SJCRH30 (cell line): ENCODE data around the gene RFTN1. TPM values are rescaled to one million over a fixed set of nuclear protein-coding genes. Genes with fewer than 3 reads are reported as not detected.
"Not testable (repeated sequence)": the region's sequence is repeated elsewhere in the genome, so short reads cannot be mapped to it uniquely, and the experiment has no call there.

ENCODE experiments used
- DNase-seq, 2 experiments: peaks; one replicate each; pipeline ENCODE4 v3.0.0-alpha.2; 2015 to 2020
- H3K27ac ChIP-seq: fragments of 250-450 bp; sonication (Bioruptor Pico); 2 replicates; pipeline ENCODE4 v1.5.1; 2020; ENCODE audit warnings: mild to moderate bottlenecking, moderate library complexity
- H3K27me3 ChIP-seq: fragments of 250-450 bp; sonication (Bioruptor Pico); 2 replicates; pipeline ENCODE4 v1.5.1; 2020; ENCODE audit warnings: mild to moderate bottlenecking, moderate library complexity
- H3K36me3 ChIP-seq: fragments of 250-450 bp; sonication (Bioruptor Pico); 2 replicates; pipeline ENCODE4 v1.5.1; 2020; ENCODE audit warnings: mild to moderate bottlenecking, moderate library complexity
- H3K4me1 ChIP-seq: fragments of 250-450 bp; sonication (Bioruptor Pico); 2 replicates; pipeline ENCODE4 v1.5.1; 2020; ENCODE audit warnings: mild to moderate bottlenecking, moderate library complexity
- H3K4me3 ChIP-seq: fragments of 250-450 bp; sonication (Bioruptor Pico); 2 replicates; pipeline ENCODE4 v1.5.1; 2020; ENCODE audit warnings: mild to moderate bottlenecking, moderate library complexity
- H3K9me3 ChIP-seq: fragments of 250-450 bp; sonication (Bioruptor Pico); replicated peaks from 2 replicates; pipeline ENCODE4 v1.5.1; 2020; ENCODE audit warnings: mild to moderate bottlenecking, moderate library complexity
- total RNA-seq: library from RNA; depleted of rRNA; stranded (reverse); fragments of >200 nt; shearing (Covaris generic); gene quantifications from 2 replicates; pipeline ENCODE4 v1.2.3, GENCODE V29; 2014

Gene RFTN1
- total RNA-seq, 1 experiment from 2014 or later, result 20.1 TPM

DNA sequence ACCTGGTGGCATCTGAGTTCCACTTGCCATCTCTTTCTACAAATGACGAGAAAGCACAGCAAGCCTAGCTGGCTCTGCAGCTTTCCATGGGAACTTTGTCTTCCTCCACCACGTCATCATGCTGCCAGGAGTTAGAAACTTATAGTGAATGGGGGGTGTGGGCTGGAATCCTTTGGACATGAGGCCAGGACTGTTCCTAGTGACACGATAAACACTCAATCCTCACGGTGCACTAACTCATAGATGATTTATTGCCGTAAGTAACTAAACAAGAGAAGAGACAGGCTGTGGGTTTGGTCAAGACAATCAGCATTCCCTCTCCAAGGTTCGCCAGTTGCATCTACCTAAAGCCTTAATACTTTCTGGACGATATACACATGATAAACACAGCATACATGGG is 197.9 kb downstream of the RFTN1 start:
- Histone ChIP-seq H3K9me3 (no peaks in the 10 kb centered on the region), H3K36me3 (peaks cover 10% of the 10 kb centered on the region; the same call in 1 of the 2 replicates), H3K4me3 (no peak overlapping the region), H3K4me1 (peaks cover 3% of the 10 kb centered on the region; the same call in 1 of the 2 replicates), H3K27ac (no peak overlapping the region), H3K27me3 (no peaks in the 10 kb centered on the region)
- no peak for DNase-seq

DNA sequence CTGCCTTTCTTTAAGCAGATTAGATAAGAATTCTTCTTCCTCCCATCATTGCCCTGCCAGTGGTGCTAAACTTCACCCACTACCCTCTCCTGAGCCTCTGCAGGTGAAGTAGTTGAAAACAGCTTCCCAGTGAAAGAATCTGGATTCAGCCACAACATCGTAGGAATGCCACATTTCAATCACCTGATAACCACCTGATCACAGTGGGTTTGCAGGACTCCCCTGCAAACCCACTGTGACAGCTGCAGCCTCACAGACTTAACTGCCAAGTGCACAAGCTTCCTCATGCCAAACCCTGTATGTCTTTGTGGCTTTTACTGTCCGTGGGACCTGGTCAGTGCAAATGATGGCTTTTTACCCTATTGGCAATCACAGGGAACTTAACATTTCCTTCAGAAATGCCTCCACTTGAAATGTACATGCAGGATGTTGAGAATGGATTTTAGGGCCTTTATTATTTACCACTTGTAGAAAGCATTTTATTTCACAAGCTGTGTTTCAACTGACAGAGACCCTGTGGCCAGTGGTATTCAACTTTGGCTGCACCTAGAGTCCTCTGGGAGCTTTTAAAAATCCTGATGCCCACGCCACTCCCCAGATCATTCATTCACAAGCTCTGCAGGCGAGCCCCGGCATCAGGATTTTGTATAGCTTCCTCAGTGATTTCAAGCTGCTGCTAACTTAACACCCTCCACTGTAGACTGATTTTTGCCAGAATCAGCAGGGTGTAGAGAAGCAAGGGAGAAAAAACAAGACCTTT is 199.4 kb downstream of the RFTN1 start:
- no peaks in the 10 kb centered on the region for H3K27me3 ChIP-seq
- peaks cover 14% of the 10 kb centered on the region; the same call in 1 of the 2 replicates for H3K36me3 ChIP-seq
- no peak for DNase-seq

GRCh38 chr3:16311960-16312451 is 201.5 kb downstream of the RFTN1 start:
- Histone ChIP-seq H3K27ac (no peak overlapping the region), H3K27me3 (no peaks in the 10 kb centered on the region), H3K9me3 (no peaks in the 10 kb centered on the region), H3K36me3 (peaks cover 14% of the 10 kb centered on the region; the same call in 1 of the 2 replicates), H3K4me1 (peaks cover 6% of the 10 kb centered on the region; the same call in 1 of the 2 replicates), H3K4me3 (no peak overlapping the region)
- DNase-seq, result peak in 1 of 2 experiments; percentile 26

More for the DNA sequence above, 199.4 kb downstream of the RFTN1 start:
- Histone ChIP-seq H3K4me3 (no peak overlapping the region), H3K4me1 (peaks cover 4% of the 10 kb centered on the region; the same call in 1 of the 2 replicates), H3K9me3 (no peaks in the 10 kb centered on the region), H3K27ac (no peak overlapping the region)

DNA sequence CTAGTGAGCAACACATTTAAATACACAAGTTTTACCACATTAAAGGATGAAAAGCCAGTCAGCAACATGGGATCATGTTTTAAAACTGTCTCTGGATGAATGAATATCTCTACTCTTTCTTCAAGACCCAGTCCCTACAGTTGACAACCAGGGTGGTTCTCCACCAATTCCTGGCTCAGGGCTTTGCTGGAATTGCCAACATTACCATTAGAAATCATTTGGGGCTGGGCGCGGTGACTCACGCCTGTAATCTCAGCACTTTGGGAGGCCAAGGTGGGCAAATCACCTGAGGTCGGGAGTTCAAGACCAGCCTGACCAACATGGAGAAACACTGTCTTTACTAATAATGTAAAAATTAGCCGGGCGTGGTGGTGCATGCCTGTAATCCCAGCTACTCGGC is 203.0 kb downstream of the RFTN1 start:
- not testable (repeated sequence) for H3K4me1 ChIP-seq, DNase-seq, H3K27me3 ChIP-seq, H3K9me3 ChIP-seq, H3K4me3 ChIP-seq, H3K27ac ChIP-seq, H3K36me3 ChIP-seq

GRCh38 chr3:16309558-16309957 is 203.9 kb downstream of the RFTN1 start:
- H3K4me1 ChIP-seq, result 0 out of 2 replicates have a peak, but pooled peaks cover 3% of the 10 kb centered on the region
- H3K27ac ChIP-seq, result no peak overlapping the region
- DNase-seq, result peak in 1 of 2 experiments; percentile 28
- peaks cover 4% of the 10 kb centered on the region; the same call in 1 of the 2 replicates for H3K36me3 ChIP-seq
- no peaks in the 10 kb centered on the region for H3K9me3 ChIP-seq
- no peaks in the 10 kb centered on the region for H3K27me3 ChIP-seq
- no peak overlapping the region for H3K4me3 ChIP-seq

DNA sequence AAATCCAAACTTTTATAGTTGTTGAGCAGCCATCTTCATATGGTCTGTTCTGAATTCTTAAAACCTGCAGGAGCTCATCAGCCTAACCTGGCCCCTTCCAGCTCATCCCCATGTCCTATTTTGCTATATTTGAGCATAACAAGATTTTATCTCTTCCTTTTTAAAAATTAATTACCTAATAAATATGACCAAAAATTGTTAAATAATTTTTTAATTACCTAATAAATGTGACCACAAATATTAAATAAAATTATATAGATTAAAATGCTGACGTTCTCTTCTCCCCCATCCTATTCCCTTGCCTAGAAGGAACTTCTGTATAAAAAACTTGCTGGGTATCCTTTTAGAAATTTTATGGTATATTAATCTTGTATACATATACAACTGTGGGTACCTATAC is 204.8 kb downstream of the RFTN1 start:
- H3K36me3 ChIP-seq, result peaks cover 4% of the 10 kb centered on the region; the same call in 1 of the 2 replicates
- no peaks in the 10 kb centered on the region for H3K27me3 ChIP-seq
- H3K4me3 ChIP-seq, result no peak overlapping the region
- no peaks in the 10 kb centered on the region for H3K9me3 ChIP-seq
- 0 out of 2 replicates have a peak, but pooled peaks cover 3% of the 10 kb centered on the region for H3K4me1 ChIP-seq
- no peak for DNase-seq
- no peak overlapping the region for H3K27ac ChIP-seq

GRCh38 chr3:16307832-16308531 is 205.5 kb downstream of the RFTN1 start:
- H3K36me3 ChIP-seq, result peaks cover 4% of the 10 kb centered on the region; the same call in 1 of the 2 replicates
- H3K4me3 ChIP-seq, result no peak overlapping the region
- no peaks in the 10 kb centered on the region for H3K27me3 ChIP-seq
- no peak overlapping the region for H3K27ac ChIP-seq
- DNase-seq, result no peak
- H3K4me1 ChIP-seq, result 0 out of 2 replicates have a peak, but pooled peaks cover 3% of the 10 kb centered on the region
- no peaks in the 10 kb centered on the region for H3K9me3 ChIP-seq

GRCh38 chr3:16305111-16305541 is 208.4 kb downstream of the RFTN1 start:
- DNase-seq, result no peak
- Histone ChIP-seq H3K36me3 (peaks cover 6% of the 10 kb centered on the region; the same call in 1 of the 2 replicates), H3K4me1 (0 out of 2 replicates have a peak, but pooled peaks cover 3% of the 10 kb centered on the region), H3K4me3 (no peak overlapping the region), H3K27me3 (no peaks in the 10 kb centered on the region), H3K9me3 (no peaks in the 10 kb centered on the region), H3K27ac (no peak overlapping the region)

DNA sequence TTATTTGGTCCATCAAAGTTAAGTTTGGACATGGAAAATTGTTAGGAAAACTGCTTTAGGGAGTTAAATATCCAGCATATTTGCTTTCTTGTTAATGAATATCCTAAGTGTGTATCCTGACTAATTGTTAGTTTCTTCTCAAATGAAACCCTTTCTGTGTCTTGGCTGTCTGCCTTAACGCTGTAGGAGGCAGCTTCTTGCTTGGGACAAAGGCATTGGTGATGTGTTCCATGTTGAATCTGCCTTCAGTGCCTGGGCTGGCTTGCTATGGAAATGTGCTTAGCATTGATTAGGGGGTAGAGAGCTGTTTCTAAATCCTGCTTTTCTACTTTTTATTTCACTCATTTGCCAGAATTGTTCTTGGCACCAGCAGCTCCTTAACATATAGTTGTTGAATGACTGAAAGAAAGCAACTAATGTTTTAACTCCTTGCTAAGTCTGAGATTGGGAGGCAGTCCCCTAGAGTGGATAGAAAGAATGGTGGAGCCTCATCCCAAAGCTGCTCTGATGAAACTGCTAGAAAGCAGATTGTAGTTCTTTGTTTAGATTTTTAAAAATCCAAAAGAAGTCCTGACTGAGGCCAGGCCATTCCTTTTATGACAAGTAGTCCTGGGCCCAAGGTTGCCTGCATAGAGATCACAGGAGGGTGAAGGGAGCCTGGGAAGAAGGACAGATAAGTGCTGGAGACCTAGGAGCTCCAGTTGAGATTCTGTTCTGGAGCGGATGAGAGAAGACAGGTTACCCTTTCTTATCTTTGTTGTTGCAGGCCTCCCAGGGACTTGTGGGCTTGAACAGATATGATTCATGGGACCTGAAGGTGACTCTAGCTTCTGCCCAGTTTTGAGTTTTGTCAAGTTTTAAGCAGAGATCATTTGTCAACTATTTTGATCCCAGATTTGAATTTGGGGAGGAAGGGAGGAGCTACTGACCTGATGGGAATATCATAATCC is 209.2 kb downstream of the RFTN1 start:
- peaks cover 5% of the 10 kb centered on the region; the same call in 1 of the 2 replicates for H3K36me3 ChIP-seq
- H3K9me3 ChIP-seq, result no peaks in the 10 kb centered on the region
- H3K4me1 ChIP-seq, result 0 out of 2 replicates have a peak, but pooled peaks cover 3% of the 10 kb centered on the region
- H3K27ac ChIP-seq, result no peak overlapping the region
- no peak for DNase-seq
- no peaks in the 10 kb centered on the region for H3K27me3 ChIP-seq
- H3K4me3 ChIP-seq, result no peak overlapping the region

DNA sequence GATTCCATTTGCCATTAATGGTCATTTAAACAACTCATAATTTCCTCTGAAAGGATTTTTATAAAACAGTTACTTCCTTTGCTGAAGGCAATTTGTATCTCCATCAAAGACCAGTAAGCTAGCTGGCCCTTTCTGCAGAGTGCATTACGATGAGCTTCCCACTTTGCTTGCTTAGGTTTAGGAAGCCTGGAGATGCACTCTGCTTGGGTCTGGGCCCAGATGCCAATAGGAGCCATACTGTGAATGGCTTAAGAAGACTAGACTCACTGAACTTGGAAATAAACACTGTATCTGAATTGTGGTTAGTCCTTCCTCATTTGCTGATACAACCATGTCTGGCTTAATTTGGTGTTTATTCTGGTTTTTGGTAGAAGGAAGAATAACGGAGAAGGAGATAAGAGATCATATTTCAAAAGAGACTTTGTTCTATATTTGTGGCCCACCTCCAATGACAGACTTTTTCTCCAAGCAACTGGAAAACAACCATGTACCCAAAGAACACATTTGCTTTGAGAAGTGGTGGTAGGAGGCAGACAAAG is 210.4 kb downstream of the RFTN1 start:
- Histone ChIP-seq H3K36me3 (peaks cover 5% of the 10 kb centered on the region; the same call in 1 of the 2 replicates), H3K4me3 (no peak overlapping the region), H3K9me3 (no peaks in the 10 kb centered on the region), H3K27me3 (no peaks in the 10 kb centered on the region), H3K27ac (no peak overlapping the region), H3K4me1 (no peaks in the 10 kb centered on the region)
- no peak for DNase-seq

DNA sequence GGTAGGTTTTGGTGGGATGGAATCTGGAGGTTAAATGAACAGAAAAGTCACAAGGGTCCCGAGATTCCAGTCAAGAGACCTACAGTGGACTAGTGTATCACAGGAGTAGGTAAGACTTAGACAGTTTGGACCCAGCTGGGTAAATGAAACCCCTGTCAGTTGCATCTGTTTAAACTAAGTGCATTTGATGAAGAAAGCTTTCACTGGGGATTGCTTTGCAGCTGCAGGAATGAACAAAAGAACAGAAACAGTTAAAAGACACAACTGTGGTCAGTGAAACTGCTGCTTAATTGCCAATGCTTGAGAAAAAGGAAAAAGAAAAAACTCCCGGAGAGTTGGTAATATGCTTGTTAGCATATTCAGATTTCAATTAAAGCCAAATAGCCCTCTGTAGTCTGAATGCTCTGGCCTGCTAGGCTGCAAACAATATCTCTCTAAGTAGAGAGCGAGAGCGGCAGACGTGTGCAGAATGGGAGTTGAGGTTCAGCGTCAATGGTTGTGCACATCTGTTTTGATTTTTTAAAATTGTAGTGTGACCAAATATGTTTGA is 211.3 kb downstream of the RFTN1 start:
- Histone ChIP-seq H3K9me3 (no peaks in the 10 kb centered on the region), H3K27me3 (no peaks in the 10 kb centered on the region), H3K36me3 (peaks cover 5% of the 10 kb centered on the region; the same call in 1 of the 2 replicates), H3K4me3 (no peak overlapping the region), H3K27ac (no peak overlapping the region), H3K4me1 (no peaks in the 10 kb centered on the region)
- no peak for DNase-seq

DNA sequence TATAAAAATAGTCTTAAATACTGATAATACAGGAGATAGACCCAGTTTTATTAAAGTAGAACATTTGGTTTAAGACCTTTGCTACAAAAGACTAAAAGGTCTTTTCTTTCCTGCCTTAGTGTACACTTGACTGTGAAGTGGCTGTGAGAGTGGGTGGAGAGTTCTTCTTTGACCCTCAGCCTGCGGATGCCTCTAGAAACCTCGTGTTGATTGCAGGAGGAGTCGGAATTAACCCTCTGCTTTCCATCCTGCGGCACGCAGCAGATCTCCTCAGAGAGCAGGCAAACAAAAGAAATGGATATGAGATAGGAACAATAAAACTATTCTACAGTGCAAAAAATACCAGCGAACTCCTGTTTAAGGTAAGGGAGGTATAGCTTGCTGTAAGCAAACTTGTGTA is 212.0 kb downstream of the RFTN1 start:
- no peaks in the 10 kb centered on the region for H3K4me1 ChIP-seq

GRCh38 chr3:16300881-16301359 is 212.6 kb downstream of the RFTN1 start:
- no peak overlapping the region for H3K27ac ChIP-seq
- H3K36me3 ChIP-seq, result peaks cover 5% of the 10 kb centered on the region; the same call in 1 of the 2 replicates
- no peaks in the 10 kb centered on the region for H3K4me1 ChIP-seq
- H3K27me3 ChIP-seq, result no peaks in the 10 kb centered on the region
- H3K9me3 ChIP-seq, result no peaks in the 10 kb centered on the region
- H3K4me3 ChIP-seq, result no peak overlapping the region
- DNase-seq, result no peak

More for the DNA sequence above, 212.0 kb downstream of the RFTN1 start:
- no peak overlapping the region for H3K27ac ChIP-seq
- no peak overlapping the region for H3K4me3 ChIP-seq
- DNase-seq, result no peak
- H3K27me3 ChIP-seq, result no peaks in the 10 kb centered on the region
- H3K9me3 ChIP-seq, result no peaks in the 10 kb centered on the region
- H3K36me3 ChIP-seq, result peaks cover 5% of the 10 kb centered on the region; the same call in 1 of the 2 replicates
